Psoas muscle (tissue), 8 donors: ENCODE data around the gene CAMKMT. TPM values are rescaled to one million over a fixed set of nuclear protein-coding genes. Genes with fewer than 3 reads are reported as not detected.

Source experiments
- ATAC-seq, 4 donors: fragments of 200-7000 bp; cut with Tn5 transposase; one replicate each; pipeline ENCODE4 v1.9.1; 2020; ENCODE audit warnings: moderate library complexity in 3 of 4, mild to moderate bottlenecking in 2 of 4
- DNase-seq, 2 donors: peaks; one replicate each; pipeline ENCODE4 v3.0.0-alpha.2; 2020
- H3K27ac ChIP-seq: fragments of 200-600 bp; one replicate; pipeline ENCODE4 v1.8.0; 2022
- H3K27me3 ChIP-seq, 3 donors: fragments of 200-600 bp in 1 of 3; one replicate each; pipeline versions ENCODE4 v1.6.1 to v1.8.0; 2013 to 2022; ENCODE audit warnings: low read length in 2 of 3, mild to moderate bottlenecking in 2 of 3, moderate library complexity in 1 of 3; ENCODE audit not compliant: insufficient read depth in 3 of 3
- H3K36me3 ChIP-seq, 2 donors: fragments of 200-600 bp in 1 of 2; one replicate each; pipeline versions ENCODE4 v1.6.1 to v1.8.0; 2013 to 2022; ENCODE audit warnings: low read depth in 1 of 2, mild to moderate bottlenecking in 1 of 2, moderate library complexity in 1 of 2; ENCODE audit not compliant: insufficient read depth in 1 of 2
- H3K4me1 ChIP-seq: fragments of 200-600 bp; one replicate; pipeline ENCODE4 v1.8.0; 2022
- H3K4me3 ChIP-seq: fragments of 200-600 bp; one replicate; pipeline ENCODE4 v1.8.0; 2022; ENCODE audit warnings: mild to moderate bottlenecking
- H3K9me3 ChIP-seq: fragments of 200-600 bp; one replicate; pipeline ENCODE4 v1.8.0; 2022
- CTCF ChIP-seq: fragments of 200-600 bp; IDR thresholded peaks from one replicate; pipeline ENCODE4 v1.8.0; 2022; ENCODE audit warnings: antibody characterized with exemption
- WGBS, 3 donors: extraction: QIAGEN DNeasy Blood & Tissue Kit; methylation state at CpG; one replicate each; pipeline versions ENCODE4 v1.1.6 to v1.1.7; 2013; 5-methylcytosine and 5-hydroxymethylcytosine counted together
- intact Hi-C, 2 donors: fragments of 100-400 bp; cut with DNase I; formaldehyde crosslinking; loops; one replicate each; pipeline versions ENCODE4 v1.11.0 to v1.14.2; 2022
- polyA plus RNA-seq, 3 donors: library from polyadenylated mRNA; stranded (reverse); fragments of 200-250 nt; gene quantifications; one replicate each; pipeline ENCODE4 v1.2.3, GENCODE V29; 2013
- total RNA-seq, 4 donors: library from RNA; stranded (reverse); fragmentation: NEBNext Ultra II Directional in 2 of 4; extraction: Animal tissue kit (Norgen Biotek cat#: 25700) in 2 of 4; gene quantifications; one replicate each; pipeline versions ENCODE4 v1.2.1 to v1.2.4, GENCODE V29; 2021 to 2023
- donor health status: healthy with polysubstance abuse.
- donor health status: DM: no; HTN: no; CAD: no; lungs with moderate emphysema.
- donor health status: Bipolar disorder and iron deficiency.
- donor health status: healthy.
- donor health status: DM: yes; HTN: yes; CAD: no.
- donor health status: DM: no; HTN: no; CAD: no.
- donor health status: DM: no; HTN: no; CAD: no.
- donor health status: DM: yes; HTN: yes; CAD: no.

CAMKMT gene
- total and polyA plus RNA-seq, 7 donors, result 2.8 to 7.3 (median 4.5) TPM

GRCh38 chr2:44777537-44777936 lies 415.8 kb downstream of the CAMKMT start:
- intact Hi-C loops, result no loop called here
- no peak overlapping the region for H3K4me3 ChIP-seq
- no peak for TF ChIP-seq CTCF

GRCh38 chr2:44778221-44778654 lies 416.5 kb downstream of the CAMKMT start:
- Histone ChIP-seq H3K4me3 (no peak overlapping the region), H3K4me1 (peaks cover 8% of the 10 kb centered on the region), H3K27me3 (no peaks in the 10 kb centered on the region), H3K27ac (no peak overlapping the region), H3K9me3 (no peaks in the 10 kb centered on the region), H3K36me3 (no peaks in the 10 kb centered on the region)
- ATAC-seq, result no peak
- 49 to 57% (median 49%) methylated on average over 13 of the region's 13 CpGs for WGBS, 3 donors
- no peak for TF ChIP-seq CTCF
- DNase-seq, result no peak
- intact Hi-C loops, result no loop called here

More at GRCh38 chr2:44777537-44777936, 415.8 kb downstream of the CAMKMT start:
- H3K36me3 ChIP-seq, result no peaks in the 10 kb centered on the region
- H3K9me3 ChIP-seq, result no peaks in the 10 kb centered on the region
- H3K4me1 ChIP-seq, result peaks cover 8% of the 10 kb centered on the region
- H3K27me3 ChIP-seq, result no peaks in the 10 kb centered on the region
- 18 to 20% (median 18%) methylated on average over 11 of the region's 11 CpGs for WGBS, 3 donors
- ATAC-seq, result no peak
- no peak overlapping the region for H3K27ac ChIP-seq
- DNase-seq, result no peak

GRCh38 chr2:44778671-44779476 lies 417.1 kb downstream of the CAMKMT start:
- DNase-seq (no peak), ATAC-seq (no peak)
- Histone ChIP-seq H3K9me3 (no peaks in the 10 kb centered on the region), H3K4me1 (peaks cover 8% of the 10 kb centered on the region), H3K36me3 (no peaks in the 10 kb centered on the region), H3K4me3 (no peak overlapping the region), H3K27ac (no peak overlapping the region), H3K27me3 (no peaks in the 10 kb centered on the region)
- 71 to 81% (median 80%) methylated on average over 20 of the region's 20 CpGs for WGBS, 3 donors
- no peak for TF ChIP-seq CTCF
- intact Hi-C loops, result no loop called here

GRCh38 chr2:44779793-44780192 lies 418.0 kb downstream of the CAMKMT start:
- intact Hi-C loops, result no loop called here
- WGBS, 3 donors, result 85 to 96% (median 94%) methylated on average over 2 of the region's 2 CpGs
- no peak for TF ChIP-seq CTCF

GRCh38 chr2:44780406-44780805 lies 418.7 kb downstream of the CAMKMT start:
- intact Hi-C loops, result no loop called here
- Histone ChIP-seq H3K9me3 (no peaks in the 10 kb centered on the region), H3K4me3 (no peak overlapping the region), H3K4me1 (peaks cover 8% of the 10 kb centered on the region), H3K27me3 (no peaks in the 10 kb centered on the region), H3K36me3 (no peaks in the 10 kb centered on the region), H3K27ac (no peak overlapping the region)
- no peak for ATAC-seq
- DNase-seq, result no peak
- 91 to 93% (median 93%) methylated on average over 7 of the region's 7 CpGs for WGBS, 3 donors
- TF ChIP-seq CTCF, result no peak

More at GRCh38 chr2:44779793-44780192, 418.0 kb downstream of the CAMKMT start:
- DNase-seq (no peak), ATAC-seq (no peak)
- H3K27me3 ChIP-seq, result no peaks in the 10 kb centered on the region
- no peak overlapping the region for H3K27ac ChIP-seq
- H3K4me1 ChIP-seq, result peaks cover 8% of the 10 kb centered on the region
- H3K9me3 ChIP-seq, result no peaks in the 10 kb centered on the region
- H3K36me3 ChIP-seq, result no peaks in the 10 kb centered on the region
- H3K4me3 ChIP-seq, result no peak overlapping the region
